HEK293 (cell line): Measurements from ENCODE around the gene TMEM272.

ENCODE experiments used
- CTCF ChIA-PET: fragments of 350-600 bp; formaldehyde crosslinking; extraction: SDS; loops from one replicate; lab custom pipeline; 2021; ENCODE audit warnings: antibody characterized with exemption; lab: Yijun Ruan, JAX
- POLR2A ChIA-PET: fragments of 300-600 bp; formaldehyde crosslinking; extraction: SDS; loops from one replicate; lab custom pipeline; 2020; ENCODE audit warnings: antibody characterized with exemption, inconsistent platforms; lab: Yijun Ruan, JAX
- H3K27ac ChIP-seq: fragments of 200-500 bp; sonication (Bioruptor generic); 2 replicates; pipeline ENCODE4 v1.5.1; 2014; ENCODE audit warnings: low read depth, low read length, control low read depth, inconsistent platforms; ENCODE audit errors: extremely low read depth
- H3K36me3 ChIP-seq, 2 experiments: fragments of 200-500 bp in 1 of 2; sonication (Bioruptor generic) in 1 of 2; 1 replicate in 1 of 2; 2 replicates in 1 of 2; pipeline ENCODE4 v1.5.1; 2014 to 2017; ENCODE audit warnings: inconsistent platforms in 2 of 2, low read length in 2 of 2; ENCODE audit not compliant: control insufficient read depth in 2 of 2, insufficient read depth in 1 of 2
- H3K4me1 ChIP-seq: fragments of 200-500 bp; sonication (Bioruptor generic); 2 replicates; pipeline ENCODE4 v1.5.1; 2014; ENCODE audit warnings: mild to moderate bottlenecking, low read length, inconsistent platforms; ENCODE audit not compliant: control insufficient read depth, insufficient read depth
- H3K4me3 ChIP-seq: 2 replicates; pipeline ENCODE4 v1.5.1; 2011; ENCODE audit warnings: low read depth, mild to moderate bottlenecking, control low read depth, low read length, moderate library complexity
- H3K9me3 ChIP-seq: fragments of 200-500 bp; sonication (Bioruptor generic); 2 replicates; pipeline ENCODE4 v1.5.1; 2014; ENCODE audit warnings: low read depth, low read length, inconsistent platforms; ENCODE audit not compliant: control insufficient read depth, insufficient read depth
- GLIS2 ChIP-seq: fragments of 450-650 bp; formaldehyde crosslinking; IDR thresholded peaks from 2 replicates; pipeline ENCODE4 v1.5.1; 2016; ENCODE audit warnings: missing biosample characterization, missing genetic modification characterization
- MYNN ChIP-seq: fragments of 450-650 bp; formaldehyde crosslinking; IDR thresholded peaks from 2 replicates; pipeline ENCODE4 v1.5.1; 2016; ENCODE audit warnings: missing biosample characterization, missing genetic modification characterization, borderline replicate concordance
- PRDM6 ChIP-seq: fragments of 450-650 bp; formaldehyde crosslinking; IDR thresholded peaks from 2 replicates; pipeline ENCODE4 v1.5.1; 2017; ENCODE audit warnings: missing biosample characterization, missing genetic modification characterization
- SETDB1 ChIP-seq: IDR thresholded peaks from one replicate; pipeline ENCODE4 v1.6.1; 2017; ENCODE audit warnings: mild to moderate bottlenecking, low read length, moderate library complexity, mixed read lengths; ENCODE audit not compliant: insufficient read length
- TCF7L2 ChIP-seq: IDR thresholded peaks from 2 replicates; pipeline ENCODE4 v1.6.1; 2011; ENCODE audit warnings: low read depth, mild to moderate bottlenecking, inconsistent platforms, low read length, moderate library complexity, borderline replicate concordance
- ZEB2 ChIP-seq: fragments of 450-650 bp; formaldehyde crosslinking; IDR thresholded peaks from 2 replicates; pipeline ENCODE4 v1.5.1; 2016; ENCODE audit warnings: missing biosample characterization, missing genetic modification characterization
- ZNF10 ChIP-seq: fragments of 450-650 bp; formaldehyde crosslinking; IDR thresholded peaks from 2 replicates; pipeline ENCODE4 v1.5.1; 2017; ENCODE audit warnings: missing biosample characterization, missing genetic modification characterization
- ZNF133 ChIP-seq: fragments of 450-650 bp; formaldehyde crosslinking; IDR thresholded peaks from 2 replicates; pipeline ENCODE4 v1.5.1; 2016; ENCODE audit warnings: missing biosample characterization, missing genetic modification characterization
- ZNF223 ChIP-seq: fragments of 450-650 bp; formaldehyde crosslinking; IDR thresholded peaks from 2 replicates; pipeline ENCODE4 v1.5.1; 2016; ENCODE audit warnings: missing biosample characterization, missing genetic modification characterization
- ZNF433 ChIP-seq: fragments of 450-650 bp; formaldehyde crosslinking; IDR thresholded peaks from 2 replicates; pipeline ENCODE4 v1.5.1; 2016; ENCODE audit warnings: missing biosample characterization, missing genetic modification characterization, low read depth
- ZNF623 ChIP-seq: fragments of 450-650 bp; formaldehyde crosslinking; IDR thresholded peaks from 2 replicates; pipeline ENCODE4 v1.5.1; 2016; ENCODE audit warnings: missing biosample characterization, missing genetic modification characterization
- ZSCAN30 ChIP-seq: fragments of 450-650 bp; IDR thresholded peaks from 2 replicates; pipeline ENCODE4 v1.5.1; 2018; ENCODE audit warnings: missing biosample characterization, mild to moderate bottlenecking, missing genetic modification characterization, moderate library complexity
- ZSCAN4 ChIP-seq: fragments of 450-650 bp; formaldehyde crosslinking; IDR thresholded peaks from 2 replicates; pipeline ENCODE4 v1.5.1; 2017; ENCODE audit warnings: missing biosample characterization, missing genetic modification characterization
- ZXDB ChIP-seq: fragments of 450-650 bp; formaldehyde crosslinking; IDR thresholded peaks from 2 replicates; pipeline ENCODE4 v1.5.1; 2016; ENCODE audit warnings: missing biosample characterization, missing genetic modification characterization
- TF ChIP-seq, protein P1 (sequence below): fragments of 450-650 bp; formaldehyde crosslinking; IDR thresholded peaks from 2 replicates; pipeline ENCODE4 v1.5.1; 2016; ENCODE audit warnings: missing biosample characterization, missing genetic modification characterization
- TF ChIP-seq, protein P2 (sequence below): fragments of 450-650 bp; IDR thresholded peaks from 2 replicates; pipeline ENCODE4 v1.5.1; 2018; ENCODE audit warnings: missing biosample characterization, missing genetic modification characterization

Gene TMEM272

DNA sequence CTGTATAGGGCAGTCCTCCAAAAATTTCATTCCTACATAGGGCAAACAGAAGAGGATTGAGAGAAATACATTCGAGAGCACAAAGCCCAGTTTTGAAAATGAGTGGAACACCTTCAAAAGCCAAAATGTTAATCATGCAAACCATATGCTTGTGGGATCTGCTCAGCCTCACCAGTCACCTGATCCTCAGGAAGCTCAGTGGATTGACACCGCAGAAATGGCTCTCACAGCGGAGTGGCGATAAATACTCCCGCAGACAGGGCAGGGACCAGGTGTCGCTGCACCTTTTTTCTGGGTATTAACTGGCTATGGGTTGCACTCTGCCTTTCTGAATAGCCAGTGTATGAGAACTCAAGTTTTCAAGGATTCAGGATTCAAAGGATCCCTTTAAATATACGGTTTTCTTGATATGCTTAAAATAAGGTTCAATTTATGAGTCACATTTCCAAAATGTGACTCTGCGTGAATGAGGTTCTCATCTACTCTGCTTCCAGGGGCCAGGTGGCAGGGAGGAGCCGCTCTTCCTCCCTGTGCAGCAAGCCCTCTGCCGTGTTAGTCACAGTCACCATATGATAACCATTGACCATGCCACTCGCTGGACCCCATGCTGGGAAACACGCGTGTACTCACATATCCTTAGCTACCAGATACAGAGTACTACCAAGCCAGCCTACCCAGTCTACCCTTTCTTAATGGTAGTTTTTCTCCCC, 22.7 kb downstream of the TMEM272 start:
- H3K27ac ChIP-seq: no peak overlapping the region
- H3K36me3 ChIP-seq: no peaks in the 10 kb centered on the region
- H3K9me3 ChIP-seq: no peaks in the 10 kb centered on the region
- ChIA-PET POLR2A (no interaction called here), CTCF (no interaction called here)
- no peak overlapping the region for H3K4me3 ChIP-seq
- no peaks in the 10 kb centered on the region for H3K4me1 ChIP-seq
- TF ChIP-seq ZNF223 (tag by site-specific recombination): no peak
- TF ChIP-seq ZEB2 (tag by site-specific recombination): no peak
- no peak for TF ChIP-seq TCF7L2
- TF ChIP-seq, protein P1, sequence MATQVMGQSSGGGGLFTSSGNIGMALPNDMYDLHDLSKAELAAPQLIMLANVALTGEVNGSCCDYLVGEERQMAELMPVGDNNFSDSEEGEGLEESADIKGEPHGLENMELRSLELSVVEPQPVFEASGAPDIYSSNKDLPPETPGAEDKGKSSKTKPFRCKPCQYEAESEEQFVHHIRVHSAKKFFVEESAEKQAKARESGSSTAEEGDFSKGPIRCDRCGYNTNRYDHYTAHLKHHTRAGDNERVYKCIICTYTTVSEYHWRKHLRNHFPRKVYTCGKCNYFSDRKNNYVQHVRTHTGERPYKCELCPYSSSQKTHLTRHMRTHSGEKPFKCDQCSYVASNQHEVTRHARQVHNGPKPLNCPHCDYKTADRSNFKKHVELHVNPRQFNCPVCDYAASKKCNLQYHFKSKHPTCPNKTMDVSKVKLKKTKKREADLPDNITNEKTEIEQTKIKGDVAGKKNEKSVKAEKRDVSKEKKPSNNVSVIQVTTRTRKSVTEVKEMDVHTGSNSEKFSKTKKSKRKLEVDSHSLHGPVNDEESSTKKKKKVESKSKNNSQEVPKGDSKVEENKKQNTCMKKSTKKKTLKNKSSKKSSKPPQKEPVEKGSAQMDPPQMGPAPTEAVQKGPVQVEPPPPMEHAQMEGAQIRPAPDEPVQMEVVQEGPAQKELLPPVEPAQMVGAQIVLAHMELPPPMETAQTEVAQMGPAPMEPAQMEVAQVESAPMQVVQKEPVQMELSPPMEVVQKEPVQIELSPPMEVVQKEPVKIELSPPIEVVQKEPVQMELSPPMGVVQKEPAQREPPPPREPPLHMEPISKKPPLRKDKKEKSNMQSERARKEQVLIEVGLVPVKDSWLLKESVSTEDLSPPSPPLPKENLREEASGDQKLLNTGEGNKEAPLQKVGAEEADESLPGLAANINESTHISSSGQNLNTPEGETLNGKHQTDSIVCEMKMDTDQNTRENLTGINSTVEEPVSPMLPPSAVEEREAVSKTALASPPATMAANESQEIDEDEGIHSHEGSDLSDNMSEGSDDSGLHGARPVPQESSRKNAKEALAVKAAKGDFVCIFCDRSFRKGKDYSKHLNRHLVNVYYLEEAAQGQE (tag by site-specific recombination): no peak
- TF ChIP-seq MYNN (tag by site-specific recombination): no peak
- no peak for TF ChIP-seq ZSCAN30 (tag by site-specific recombination)
- TF ChIP-seq, all 188 proteins: peak for 0

GRCh38 chr13:51821606-51822005, 23.4 kb downstream of the TMEM272 start:
- H3K9me3 ChIP-seq: no peaks in the 10 kb centered on the region
- CTCF ChIA-PET: interaction anchor here (0.5 kb wide), 1 partner anchor 129 kb away, joined by 3 read pairs; no protein-coding TSS in a partner anchor
- H3K36me3 ChIP-seq: no peaks in the 10 kb centered on the region
- POLR2A ChIA-PET: interaction anchor here (0.6 kb wide), 1 partner anchor 796 kb away, joined by 3 read pairs; no protein-coding TSS in a partner anchor
- no peak for TF ChIP-seq GLIS2 (tag by site-specific recombination)
- TF ChIP-seq ZNF623: no peak
- TF ChIP-seq, protein P2, sequence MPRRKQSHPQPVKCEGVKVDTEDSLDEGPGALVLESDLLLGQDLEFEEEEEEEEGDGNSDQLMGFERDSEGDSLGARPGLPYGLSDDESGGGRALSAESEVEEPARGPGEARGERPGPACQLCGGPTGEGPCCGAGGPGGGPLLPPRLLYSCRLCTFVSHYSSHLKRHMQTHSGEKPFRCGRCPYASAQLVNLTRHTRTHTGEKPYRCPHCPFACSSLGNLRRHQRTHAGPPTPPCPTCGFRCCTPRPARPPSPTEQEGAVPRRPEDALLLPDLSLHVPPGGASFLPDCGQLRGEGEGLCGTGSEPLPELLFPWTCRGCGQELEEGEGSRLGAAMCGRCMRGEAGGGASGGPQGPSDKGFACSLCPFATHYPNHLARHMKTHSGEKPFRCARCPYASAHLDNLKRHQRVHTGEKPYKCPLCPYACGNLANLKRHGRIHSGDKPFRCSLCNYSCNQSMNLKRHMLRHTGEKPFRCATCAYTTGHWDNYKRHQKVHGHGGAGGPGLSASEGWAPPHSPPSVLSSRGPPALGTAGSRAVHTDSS (tag by site-specific recombination): no peak
- TF ChIP-seq PRDM6: no peak
- no peak for TF ChIP-seq ZNF133 (tag by site-specific recombination)
- TF ChIP-seq ZXDB (tag by site-specific recombination): no peak
- no peak for TF ChIP-seq ZSCAN4 (tag by site-specific recombination)
- TF ChIP-seq ZNF433 (tag by site-specific recombination): no peak
- no peak for TF ChIP-seq SETDB1
- no peak for TF ChIP-seq TCF7L2
- TF ChIP-seq ZNF10 (tag by site-specific recombination): no peak
- H3K27ac ChIP-seq: no peak overlapping the region
- H3K4me1 ChIP-seq: no peaks in the 10 kb centered on the region
- no peak overlapping the region for H3K4me3 ChIP-seq
